GM18502 (cell line): ENCODE results near the gene BTRC.
"Not testable (repeated sequence)": the region's sequence is repeated elsewhere in the genome, so short reads cannot be mapped to it uniquely, and the experiment has no call there.

Experiments used
- ATAC-seq: cut with Tn5 transposase; IDR thresholded peaks from one replicate; pipeline ENCODE4 v1.9.1; 2021; ENCODE audit warnings: mild to moderate bottlenecking; ENCODE audit not compliant: unreplicated experiment, poor library complexity

BTRC gene

GRCh38 chr10:101380353-101381017 is 26.5 kb downstream of the BTRC start:
- ATAC-seq, result no peak

- ATAC-seq, result no peak
Measured at GRCh38 chr10:101385866-101386658, 32.1 kb downstream of the BTRC start.

- no peak for ATAC-seq
Measured at GRCh38 chr10:101386659-101387259, 32.8 kb downstream of the BTRC start.

- no peak for ATAC-seq
Measured at GRCh38 chr10:101388676-101389276, 34.8 kb downstream of the BTRC start.

- ATAC-seq, result not testable (repeated sequence)
Measured at GRCh38 chr10:101389532-101389931, 35.6 kb downstream of the BTRC start.

- ATAC-seq, result no peak
Measured at GRCh38 chr10:101389986-101390531, 36.1 kb downstream of the BTRC start.

GRCh38 chr10:101393378-101393777 is 39.4 kb downstream of the BTRC start:
- ATAC-seq, result no peak

- ATAC-seq, result no peak
Measured at GRCh38 chr10:101394524-101395133, 40.7 kb downstream of the BTRC start.

- ATAC-seq, result no peak
Measured at GRCh38 chr10:101397140-101397539, 43.2 kb downstream of the BTRC start.

- no peak for ATAC-seq
Measured at GRCh38 chr10:101400585-101400984, 46.6 kb downstream of the BTRC start.

- no peak for ATAC-seq
Measured at GRCh38 chr10:101402711-101403110, 48.7 kb downstream of the BTRC start.

- no peak for ATAC-seq
Measured at GRCh38 chr10:101403161-101403560, 49.2 kb downstream of the BTRC start.

GRCh38 chr10:101405001-101405400 is 51.0 kb downstream of the BTRC start:
- ATAC-seq, result no peak

GRCh38 chr10:101411598-101411997 is 57.6 kb downstream of the BTRC start:
- no peak for ATAC-seq

GRCh38 chr10:101414034-101414433 is 60.1 kb downstream of the BTRC start:
- no peak for ATAC-seq

GRCh38 chr10:101415884-101416283 is 61.9 kb downstream of the BTRC start:
- ATAC-seq, result no peak

GRCh38 chr10:101421967-101422366 is 68.0 kb downstream of the BTRC start:
- not testable (repeated sequence) for ATAC-seq

- ATAC-seq, result no peak
Measured at GRCh38 chr10:101425535-101425934, 71.6 kb downstream of the BTRC start.

GRCh38 chr10:101428036-101428435 is 74.1 kb downstream of the BTRC start:
- no peak for ATAC-seq

GRCh38 chr10:101429423-101429822 is 75.5 kb downstream of the BTRC start:
- no peak for ATAC-seq
